Measurements from ENCODE around the gene SYNPO2. TPM values are rescaled to one million over a fixed set of nuclear protein-coding genes. Genes with fewer than 3 reads are reported as not detected.

SYNPO2 gene
- total and polyA plus RNA-seq, 2 donors (not counting 1 experiment from before 2014, with no cell fraction given), result 40.1 to 71.7 TPM

- Histone ChIP-seq H3K9ac (ENCODE audit: insufficient read depth, low read length) (no peak overlapping the region), H3K36me3 (ENCODE audit: control insufficient read depth, insufficient read depth, low read length) (no peaks in the 10 kb centered on the region), H3K27me3 (ENCODE audit: control insufficient read depth, insufficient read depth, low read length) (no peaks in the 10 kb centered on the region), H3K4me3 (replicated peaks in 1 of 4; ENCODE audit: control extremely low read depth in 1 of 4, insufficient read depth in 1 of 4, low read depth in 3 of 4, low read length in 4 of 4) (no peak overlapping the region), H2AFZ (ENCODE audit: low read length) (no peak overlapping the region), H3K4me1 (ENCODE audit: control insufficient read depth, extremely low read depth, insufficient read depth, low read length) (peaks cover 23% of the 10 kb centered on the region), H3K4me2 (ENCODE audit: extremely low read depth, insufficient read depth, low read length) (no peak overlapping the region), H3K79me2 (ENCODE audit: control insufficient read depth, insufficient read depth, low read length) (no peaks in the 10 kb centered on the region), H4K20me1 (ENCODE audit: control insufficient read depth, extremely low read depth, insufficient read depth, low read length) (no peaks in the 10 kb centered on the region), H3K9me3 (ENCODE audit: control insufficient read depth, insufficient read depth, low read depth, low read length) (no peaks in the 10 kb centered on the region), H3K27ac (ENCODE audit: insufficient read depth, low read length) (no peak overlapping the region)
- TF ChIP-seq EZH2 (IDR thresholded peaks at IDR 0.05; ENCODE audit: low read length, missing control alignments) (no peak), CTCF (conservative IDR thresholded peaks at IDR 0.05 in 1 of 2, IDR thresholded peaks at IDR 0.05 in 1 of 2; ENCODE audit: low read depth in 1 of 2, low read length in 2 of 2) (no peak)
- no peak for DNase-seq (ENCODE audit: low read depth in 2 of 2)
Observed at GRCh38 chr4:118991686-118992085, 103.0 kb downstream of the SYNPO2 start.

- no peak for TF ChIP-seq EZH2 (IDR thresholded peaks at IDR 0.05; ENCODE audit: low read length, missing control alignments)
- no peak for TF ChIP-seq CTCF (conservative IDR thresholded peaks at IDR 0.05 in 1 of 2, IDR thresholded peaks at IDR 0.05 in 1 of 2; ENCODE audit: low read depth in 1 of 2, low read length in 2 of 2)
- Histone ChIP-seq H3K9me3 (ENCODE audit: control insufficient read depth, insufficient read depth, low read depth, low read length) (no peaks in the 10 kb centered on the region), H3K36me3 (ENCODE audit: control insufficient read depth, insufficient read depth, low read length) (no peaks in the 10 kb centered on the region), H3K27ac (ENCODE audit: insufficient read depth, low read length) (no peak overlapping the region), H3K4me3 (replicated peaks in 1 of 4; ENCODE audit: control extremely low read depth in 1 of 4, insufficient read depth in 1 of 4, low read depth in 3 of 4, low read length in 4 of 4) (no peak overlapping the region), H3K9ac (ENCODE audit: insufficient read depth, low read length) (no peak overlapping the region), H3K79me2 (ENCODE audit: control insufficient read depth, insufficient read depth, low read length) (no peaks in the 10 kb centered on the region), H3K4me1 (ENCODE audit: control insufficient read depth, extremely low read depth, insufficient read depth, low read length) (peaks cover 23% of the 10 kb centered on the region), H3K27me3 (ENCODE audit: control insufficient read depth, insufficient read depth, low read length) (no peaks in the 10 kb centered on the region), H4K20me1 (ENCODE audit: control insufficient read depth, extremely low read depth, insufficient read depth, low read length) (no peaks in the 10 kb centered on the region), H2AFZ (ENCODE audit: low read length) (no peak overlapping the region), H3K4me2 (ENCODE audit: extremely low read depth, insufficient read depth, low read length) (no peak overlapping the region)
- DNase-seq (ENCODE audit: low read depth in 2 of 2), result no peak
Observed at GRCh38 chr4:118992149-118992548, 103.5 kb downstream of the SYNPO2 start.

GRCh38 chr4:118993333-118993732 is 104.7 kb downstream of the SYNPO2 start:
- Histone ChIP-seq H3K4me2 (ENCODE audit: extremely low read depth, insufficient read depth, low read length) (no peak overlapping the region), H3K27ac (ENCODE audit: insufficient read depth, low read length) (no peak overlapping the region), H4K20me1 (ENCODE audit: control insufficient read depth, extremely low read depth, insufficient read depth, low read length) (no peaks in the 10 kb centered on the region), H3K36me3 (ENCODE audit: control insufficient read depth, insufficient read depth, low read length) (no peaks in the 10 kb centered on the region), H3K9me3 (ENCODE audit: control insufficient read depth, insufficient read depth, low read depth, low read length) (no peaks in the 10 kb centered on the region), H3K79me2 (ENCODE audit: control insufficient read depth, insufficient read depth, low read length) (no peaks in the 10 kb centered on the region), H3K27me3 (ENCODE audit: control insufficient read depth, insufficient read depth, low read length) (no peaks in the 10 kb centered on the region), H3K4me3 (replicated peaks in 1 of 4; ENCODE audit: control extremely low read depth in 1 of 4, insufficient read depth in 1 of 4, low read depth in 3 of 4, low read length in 4 of 4) (no peak overlapping the region), H2AFZ (ENCODE audit: low read length) (no peak overlapping the region), H3K4me1 (ENCODE audit: control insufficient read depth, extremely low read depth, insufficient read depth, low read length) (peaks cover 19% of the 10 kb centered on the region), H3K9ac (ENCODE audit: insufficient read depth, low read length) (no peak overlapping the region)
- DNase-seq (ENCODE audit: low read depth in 2 of 2), result no peak
- TF ChIP-seq CTCF (conservative IDR thresholded peaks at IDR 0.05 in 1 of 2, IDR thresholded peaks at IDR 0.05 in 1 of 2; ENCODE audit: low read depth in 1 of 2, low read length in 2 of 2) (no peak), EZH2 (IDR thresholded peaks at IDR 0.05; ENCODE audit: low read length, missing control alignments) (no peak)

Data from fibroblast of lung (primary cell).